K562 (cell line): ENCODE results near the gene PPM1H. TPM values are rescaled to one million over a fixed set of nuclear protein-coding genes. Genes with fewer than 3 reads are reported as not detected.

Experiments
- ASH1L ChIP-seq: fragments of 450-650 bp; IDR thresholded peaks from 2 replicates; pipeline ENCODE4 v1.6.1; 2018; ENCODE audit warnings: borderline replicate concordance, mild to moderate bottlenecking, low read depth; ENCODE audit not compliant: partially characterized antibody
- CHD1 ChIP-seq: fragments of 200-600 bp; sonication (generic); IDR thresholded peaks from one replicate; pipeline ENCODE4 v1.6.1; 2012; ENCODE audit warnings: mild to moderate bottlenecking, moderate library complexity, low read length, inconsistent platforms
- GATA2 ChIP-seq: sonication (generic); formaldehyde crosslinking; IDR thresholded peaks from 2 replicates; pipeline ENCODE4 v1.4.0; 2020; ENCODE audit warnings: mild to moderate bottlenecking, missing genetic modification reagents
- POLR2AphosphoS2 ChIP-seq: IDR thresholded peaks from 2 replicates; pipeline ENCODE4 v1.6.1; 2012; ENCODE audit warnings: low read length, improper control_type of control experiment
- SAFB2 ChIP-seq: fragments of 200-400 bp; formaldehyde crosslinking; IDR thresholded peaks from 2 replicates; pipeline ENCODE4 v1.6.1; 2018; ENCODE audit warnings: borderline replicate concordance, low read length, low read depth, moderate library complexity; ENCODE audit not compliant: severe bottlenecking
- SRSF1 ChIP-seq: fragments of 200-400 bp; formaldehyde crosslinking; IDR thresholded peaks from 2 replicates; pipeline ENCODE4 v1.6.1; 2017; ENCODE audit warnings: mild to moderate bottlenecking, low read depth, low read length, moderate library complexity
- ZNF282 ChIP-seq: sonication (generic); formaldehyde crosslinking; IDR thresholded peaks from 2 replicates; pipeline ENCODE4 v1.8.1; 2023; ENCODE audit warnings: missing genetic modification reagents
- polyA plus RNA-seq, 8 experiments: library from polyadenylated mRNA; depleted of rRNA in 4 of 8; stranded (reverse) in 5 of 8; unstranded in 3 of 8; fragments of >200 nt; fragmentation: Nextera tagmentation in 2 of 8; fragmentation: Illumina TruSeq in 1 of 8; extraction: Ambion mirVana in 2 of 8; extraction: Trizol in 1 of 8; gene quantifications; 2 replicates each; pipeline versions ENCODE4 v1.2.1 to v1.2.3, GENCODE V29; 2011 to 2014; ENCODE audit warnings: inconsistent platforms in 1 of 8, missing spikeins in 1 of 8
- total RNA-seq, 7 experiments: library from RNA; depleted of rRNA in 6 of 7; stranded (reverse); fragments of >200 nt in 6 of 7; fragmentation: Illumina TruSeq in 2 of 7; extraction: Trizol in 2 of 7; gene quantifications; 2 replicates each; pipeline versions ENCODE4 v1.2.1 to v1.2.3, GENCODE V29; 2011 to 2021; ENCODE audit warnings: low replicate concordance in 1 of 7
- TF ChIP-seq, protein P1 (sequence below): fragments of 150-350 bp; IDR thresholded peaks from 2 replicates; pipeline ENCODE4 v1.6.1; 2014; ENCODE audit warnings: low read depth, mild to moderate bottlenecking, low read length, borderline replicate concordance
- TF ChIP-seq, protein P2 (sequence below): fragments of 250-450 bp; sonication (Bioruptor Pico); IDR thresholded peaks from 2 replicates; pipeline ENCODE4 v1.4.0; 2020; ENCODE audit warnings: borderline replicate concordance
- TF ChIP-seq, protein P3 (sequence below): fragments of 250-450 bp; sonication (Bioruptor Pico); IDR thresholded peaks from 2 replicates; pipeline ENCODE4 v1.4.0; 2020
- TF ChIP-seq, protein P4 (sequence below): sonication (generic); formaldehyde crosslinking; IDR thresholded peaks from 2 replicates; pipeline ENCODE4 v1.9.0; 2022; ENCODE audit warnings: mild to moderate bottlenecking, missing genetic modification reagents
- TF ChIP-seq, protein P5 (sequence below): sonication (generic); formaldehyde crosslinking; IDR thresholded peaks from 2 replicates; pipeline ENCODE4 v1.8.1; 2022; ENCODE audit warnings: missing genetic modification reagents

The PPM1H gene
- total and polyA plus RNA-seq, 9 of the 15 experiments (the other 6 are each of a cell fraction or from before 2014, with no cell fraction given) = 5.3 to 29.3 (median 11.3) TPM

DNA sequence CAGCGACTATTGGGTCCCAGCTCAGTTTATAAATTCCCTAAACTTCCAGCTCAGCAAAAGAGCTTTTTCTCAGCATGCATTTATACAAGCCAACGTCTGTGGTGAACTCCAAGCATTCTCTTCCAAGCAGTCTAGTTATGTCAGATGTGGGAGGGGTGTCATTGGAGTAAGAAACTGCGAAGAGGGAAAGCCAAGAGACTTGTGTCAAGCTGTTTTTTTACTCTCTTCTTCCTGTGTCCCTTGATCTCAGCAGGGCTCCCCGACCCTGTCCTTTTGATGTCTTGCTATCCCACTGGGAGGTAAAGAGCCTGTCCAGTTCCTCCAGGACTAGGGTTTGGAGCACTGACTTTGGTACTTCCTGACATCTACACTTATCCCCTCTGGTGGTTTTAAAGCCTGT, 69.0 kb downstream of the PPM1H start (continued):
- TF ChIP-seq, protein P1, sequence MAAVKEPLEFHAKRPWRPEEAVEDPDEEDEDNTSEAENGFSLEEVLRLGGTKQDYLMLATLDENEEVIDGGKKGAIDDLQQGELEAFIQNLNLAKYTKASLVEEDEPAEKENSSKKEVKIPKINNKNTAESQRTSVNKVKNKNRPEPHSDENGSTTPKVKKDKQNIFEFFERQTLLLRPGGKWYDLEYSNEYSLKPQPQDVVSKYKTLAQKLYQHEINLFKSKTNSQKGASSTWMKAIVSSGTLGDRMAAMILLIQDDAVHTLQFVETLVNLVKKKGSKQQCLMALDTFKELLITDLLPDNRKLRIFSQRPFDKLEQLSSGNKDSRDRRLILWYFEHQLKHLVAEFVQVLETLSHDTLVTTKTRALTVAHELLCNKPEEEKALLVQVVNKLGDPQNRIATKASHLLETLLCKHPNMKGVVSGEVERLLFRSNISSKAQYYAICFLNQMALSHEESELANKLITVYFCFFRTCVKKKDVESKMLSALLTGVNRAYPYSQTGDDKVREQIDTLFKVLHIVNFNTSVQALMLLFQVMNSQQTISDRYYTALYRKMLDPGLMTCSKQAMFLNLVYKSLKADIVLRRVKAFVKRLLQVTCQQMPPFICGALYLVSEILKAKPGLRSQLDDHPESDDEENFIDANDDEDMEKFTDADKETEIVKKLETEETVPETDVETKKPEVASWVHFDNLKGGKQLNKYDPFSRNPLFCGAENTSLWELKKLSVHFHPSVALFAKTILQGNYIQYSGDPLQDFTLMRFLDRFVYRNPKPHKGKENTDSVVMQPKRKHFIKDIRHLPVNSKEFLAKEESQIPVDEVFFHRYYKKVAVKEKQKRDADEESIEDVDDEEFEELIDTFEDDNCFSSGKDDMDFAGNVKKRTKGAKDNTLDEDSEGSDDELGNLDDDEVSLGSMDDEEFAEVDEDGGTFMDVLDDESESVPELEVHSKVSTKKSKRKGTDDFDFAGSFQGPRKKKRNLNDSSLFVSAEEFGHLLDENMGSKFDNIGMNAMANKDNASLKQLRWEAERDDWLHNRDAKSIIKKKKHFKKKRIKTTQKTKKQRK = no peak
- no peak for TF ChIP-seq CHD1
- TF ChIP-seq ZNF282 (CRISPR knock-in tag) = no peak
- TF ChIP-seq, protein P2, sequence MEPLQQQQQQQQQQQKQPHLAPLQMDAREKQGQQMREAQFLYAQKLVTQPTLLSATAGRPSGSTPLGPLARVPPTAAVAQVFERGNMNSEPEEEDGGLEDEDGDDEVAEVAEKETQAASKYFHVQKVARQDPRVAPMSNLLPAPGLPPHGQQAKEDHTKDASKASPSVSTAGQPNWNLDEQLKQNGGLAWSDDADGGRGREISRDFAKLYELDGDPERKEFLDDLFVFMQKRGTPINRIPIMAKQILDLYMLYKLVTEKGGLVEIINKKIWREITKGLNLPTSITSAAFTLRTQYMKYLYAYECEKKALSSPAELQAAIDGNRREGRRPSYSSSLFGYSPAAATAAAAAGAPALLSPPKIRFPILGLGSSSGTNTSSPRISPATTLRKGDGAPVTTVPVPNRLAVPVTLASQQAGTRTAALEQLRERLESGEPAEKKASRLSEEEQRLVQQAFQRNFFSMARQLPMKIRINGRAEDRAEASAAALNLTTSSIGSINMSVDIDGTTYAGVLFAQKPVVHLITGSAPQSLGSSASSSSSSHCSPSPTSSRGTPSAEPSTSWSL (CRISPR knock-in tag) = no peak
- TF ChIP-seq GATA2 (CRISPR knock-in tag) = no peak
- TF ChIP-seq, protein P3, sequence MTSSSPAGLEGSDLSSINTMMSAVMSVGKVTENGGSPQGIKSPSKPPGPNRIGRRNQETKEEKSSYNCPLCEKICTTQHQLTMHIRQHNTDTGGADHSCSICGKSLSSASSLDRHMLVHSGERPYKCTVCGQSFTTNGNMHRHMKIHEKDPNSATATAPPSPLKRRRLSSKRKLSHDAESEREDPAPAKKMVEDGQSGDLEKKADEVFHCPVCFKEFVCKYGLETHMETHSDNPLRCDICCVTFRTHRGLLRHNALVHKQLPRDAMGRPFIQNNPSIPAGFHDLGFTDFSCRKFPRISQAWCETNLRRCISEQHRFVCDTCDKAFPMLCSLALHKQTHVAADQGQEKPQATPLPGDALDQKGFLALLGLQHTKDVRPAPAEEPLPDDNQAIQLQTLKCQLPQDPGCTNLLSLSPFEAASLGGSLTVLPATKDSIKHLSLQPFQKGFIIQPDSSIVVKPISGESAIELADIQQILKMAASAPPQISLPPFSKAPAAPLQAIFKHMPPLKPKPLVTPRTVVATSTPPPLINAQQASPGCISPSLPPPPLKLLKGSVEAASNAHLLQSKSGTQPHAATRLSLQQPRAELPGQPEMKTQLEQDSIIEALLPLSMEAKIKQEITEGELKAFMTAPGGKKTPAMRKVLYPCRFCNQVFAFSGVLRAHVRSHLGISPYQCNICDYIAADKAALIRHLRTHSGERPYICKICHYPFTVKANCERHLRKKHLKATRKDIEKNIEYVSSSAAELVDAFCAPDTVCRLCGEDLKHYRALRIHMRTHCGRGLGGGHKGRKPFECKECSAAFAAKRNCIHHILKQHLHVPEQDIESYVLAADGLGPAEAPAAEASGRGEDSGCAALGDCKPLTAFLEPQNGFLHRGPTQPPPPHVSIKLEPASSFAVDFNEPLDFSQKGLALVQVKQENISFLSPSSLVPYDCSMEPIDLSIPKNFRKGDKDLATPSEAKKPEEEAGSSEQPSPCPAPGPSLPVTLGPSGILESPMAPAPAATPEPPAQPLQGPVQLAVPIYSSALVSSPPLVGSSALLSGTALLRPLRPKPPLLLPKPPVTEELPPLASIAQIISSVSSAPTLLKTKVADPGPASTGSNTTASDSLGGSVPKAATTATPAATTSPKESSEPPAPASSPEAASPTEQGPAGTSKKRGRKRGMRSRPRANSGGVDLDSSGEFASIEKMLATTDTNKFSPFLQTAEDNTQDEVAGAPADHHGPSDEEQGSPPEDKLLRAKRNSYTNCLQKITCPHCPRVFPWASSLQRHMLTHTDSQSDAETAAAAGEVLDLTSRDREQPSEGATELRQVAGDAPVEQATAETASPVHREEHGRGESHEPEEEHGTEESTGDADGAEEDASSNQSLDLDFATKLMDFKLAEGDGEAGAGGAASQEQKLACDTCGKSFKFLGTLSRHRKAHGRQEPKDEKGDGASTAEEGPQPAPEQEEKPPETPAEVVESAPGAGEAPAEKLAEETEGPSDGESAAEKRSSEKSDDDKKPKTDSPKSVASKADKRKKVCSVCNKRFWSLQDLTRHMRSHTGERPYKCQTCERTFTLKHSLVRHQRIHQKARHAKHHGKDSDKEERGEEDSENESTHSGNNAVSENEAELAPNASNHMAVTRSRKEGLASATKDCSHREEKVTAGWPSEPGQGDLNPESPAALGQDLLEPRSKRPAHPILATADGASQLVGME (CRISPR knock-in tag) = no peak
- TF ChIP-seq SRSF1 = no peak
- no peak for TF ChIP-seq ASH1L
- TF ChIP-seq, protein P4, sequence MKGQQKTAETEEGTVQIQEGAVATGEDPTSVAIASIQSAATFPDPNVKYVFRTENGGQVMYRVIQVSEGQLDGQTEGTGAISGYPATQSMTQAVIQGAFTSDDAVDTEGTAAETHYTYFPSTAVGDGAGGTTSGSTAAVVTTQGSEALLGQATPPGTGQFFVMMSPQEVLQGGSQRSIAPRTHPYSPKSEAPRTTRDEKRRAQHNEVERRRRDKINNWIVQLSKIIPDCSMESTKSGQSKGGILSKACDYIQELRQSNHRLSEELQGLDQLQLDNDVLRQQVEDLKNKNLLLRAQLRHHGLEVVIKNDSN (CRISPR knock-in tag) = no peak
- no peak for TF ChIP-seq POLR2AphosphoS2
- no peak for TF ChIP-seq SAFB2
- TF ChIP-seq, protein P5, sequence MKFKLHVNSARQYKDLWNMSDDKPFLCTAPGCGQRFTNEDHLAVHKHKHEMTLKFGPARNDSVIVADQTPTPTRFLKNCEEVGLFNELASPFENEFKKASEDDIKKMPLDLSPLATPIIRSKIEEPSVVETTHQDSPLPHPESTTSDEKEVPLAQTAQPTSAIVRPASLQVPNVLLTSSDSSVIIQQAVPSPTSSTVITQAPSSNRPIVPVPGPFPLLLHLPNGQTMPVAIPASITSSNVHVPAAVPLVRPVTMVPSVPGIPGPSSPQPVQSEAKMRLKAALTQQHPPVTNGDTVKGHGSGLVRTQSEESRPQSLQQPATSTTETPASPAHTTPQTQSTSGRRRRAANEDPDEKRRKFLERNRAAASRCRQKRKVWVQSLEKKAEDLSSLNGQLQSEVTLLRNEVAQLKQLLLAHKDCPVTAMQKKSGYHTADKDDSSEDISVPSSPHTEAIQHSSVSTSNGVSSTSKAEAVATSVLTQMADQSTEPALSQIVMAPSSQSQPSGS = no peak
- TF ChIP-seq, all 486 proteins: peak for 0
